H1 (cell line): ENCODE measurements around the gene HRH2. TPM values are rescaled to one million over a fixed set of nuclear protein-coding genes. Genes with fewer than 3 reads are reported as not detected.

ENCODE experiments used
- CREB1 ChIP-seq: IDR thresholded peaks from 2 replicates; pipeline ENCODE4 v1.6.1; 2012; ENCODE audit warnings: inconsistent platforms
- polyA plus RNA-seq, 7 experiments: library from polyadenylated mRNA; depleted of rRNA in 3 of 7; stranded (reverse) in 5 of 7; unstranded in 2 of 7; fragments of >200 nt in 5 of 7; fragments of 200-250 nt in 2 of 7; gene quantifications; 1 replicate in 5 of 7; 2 replicates in 1 of 7; 4 replicates in 1 of 7; pipeline versions ENCODE4 v1.2.1 to v1.2.3, GENCODE V29; 2011 to 2013; ENCODE audit warnings: missing spikeins in 2 of 7, mixed read lengths in 2 of 7
- total RNA-seq: library from RNA; stranded (reverse); fragmentation: NEBNext Ultra II Directional; extraction: Animal tissue kit (Norgen Biotek cat#: 25700); gene quantifications from 2 replicates; pipeline ENCODE4 v1.2.1, GENCODE V29; 2021
- TF ChIP-seq, protein P1 (sequence below): fragments of 300-600 bp; sonication (generic); IDR thresholded peaks from 2 replicates; pipeline ENCODE4 v1.7.1; 2012; ENCODE audit warnings: low read length, moderate library complexity, mild to moderate bottlenecking, inconsistent platforms; ENCODE audit not compliant: insufficient replicate concordance

Gene HRH2
- total and polyA plus RNA-seq, 2 of the 8 experiments (the other 6 are each of a cell fraction or from before 2014, with no cell fraction given) = 7.8 to 8.1 TPM

DNA sequence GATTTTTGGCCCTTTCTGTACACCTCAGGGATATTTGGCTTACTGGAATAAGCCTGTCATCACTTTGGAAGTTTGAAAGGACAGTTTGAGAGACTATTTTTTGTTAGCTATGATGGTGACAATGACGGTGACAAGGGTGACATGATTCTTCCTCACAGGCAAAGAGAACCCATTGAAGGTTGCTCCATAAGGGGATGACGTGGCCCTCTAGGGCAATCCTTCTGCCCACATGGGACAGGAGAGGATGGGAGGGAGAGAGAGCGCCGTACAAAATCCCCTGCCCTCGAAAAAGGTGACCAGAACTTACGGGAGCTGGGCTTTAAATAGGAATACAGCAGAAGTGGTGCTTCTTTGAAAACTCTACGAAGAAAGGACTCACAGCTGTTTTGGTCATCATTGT lies 22.6 kb downstream of the HRH2 start (continued):
- TF ChIP-seq, protein P1, sequence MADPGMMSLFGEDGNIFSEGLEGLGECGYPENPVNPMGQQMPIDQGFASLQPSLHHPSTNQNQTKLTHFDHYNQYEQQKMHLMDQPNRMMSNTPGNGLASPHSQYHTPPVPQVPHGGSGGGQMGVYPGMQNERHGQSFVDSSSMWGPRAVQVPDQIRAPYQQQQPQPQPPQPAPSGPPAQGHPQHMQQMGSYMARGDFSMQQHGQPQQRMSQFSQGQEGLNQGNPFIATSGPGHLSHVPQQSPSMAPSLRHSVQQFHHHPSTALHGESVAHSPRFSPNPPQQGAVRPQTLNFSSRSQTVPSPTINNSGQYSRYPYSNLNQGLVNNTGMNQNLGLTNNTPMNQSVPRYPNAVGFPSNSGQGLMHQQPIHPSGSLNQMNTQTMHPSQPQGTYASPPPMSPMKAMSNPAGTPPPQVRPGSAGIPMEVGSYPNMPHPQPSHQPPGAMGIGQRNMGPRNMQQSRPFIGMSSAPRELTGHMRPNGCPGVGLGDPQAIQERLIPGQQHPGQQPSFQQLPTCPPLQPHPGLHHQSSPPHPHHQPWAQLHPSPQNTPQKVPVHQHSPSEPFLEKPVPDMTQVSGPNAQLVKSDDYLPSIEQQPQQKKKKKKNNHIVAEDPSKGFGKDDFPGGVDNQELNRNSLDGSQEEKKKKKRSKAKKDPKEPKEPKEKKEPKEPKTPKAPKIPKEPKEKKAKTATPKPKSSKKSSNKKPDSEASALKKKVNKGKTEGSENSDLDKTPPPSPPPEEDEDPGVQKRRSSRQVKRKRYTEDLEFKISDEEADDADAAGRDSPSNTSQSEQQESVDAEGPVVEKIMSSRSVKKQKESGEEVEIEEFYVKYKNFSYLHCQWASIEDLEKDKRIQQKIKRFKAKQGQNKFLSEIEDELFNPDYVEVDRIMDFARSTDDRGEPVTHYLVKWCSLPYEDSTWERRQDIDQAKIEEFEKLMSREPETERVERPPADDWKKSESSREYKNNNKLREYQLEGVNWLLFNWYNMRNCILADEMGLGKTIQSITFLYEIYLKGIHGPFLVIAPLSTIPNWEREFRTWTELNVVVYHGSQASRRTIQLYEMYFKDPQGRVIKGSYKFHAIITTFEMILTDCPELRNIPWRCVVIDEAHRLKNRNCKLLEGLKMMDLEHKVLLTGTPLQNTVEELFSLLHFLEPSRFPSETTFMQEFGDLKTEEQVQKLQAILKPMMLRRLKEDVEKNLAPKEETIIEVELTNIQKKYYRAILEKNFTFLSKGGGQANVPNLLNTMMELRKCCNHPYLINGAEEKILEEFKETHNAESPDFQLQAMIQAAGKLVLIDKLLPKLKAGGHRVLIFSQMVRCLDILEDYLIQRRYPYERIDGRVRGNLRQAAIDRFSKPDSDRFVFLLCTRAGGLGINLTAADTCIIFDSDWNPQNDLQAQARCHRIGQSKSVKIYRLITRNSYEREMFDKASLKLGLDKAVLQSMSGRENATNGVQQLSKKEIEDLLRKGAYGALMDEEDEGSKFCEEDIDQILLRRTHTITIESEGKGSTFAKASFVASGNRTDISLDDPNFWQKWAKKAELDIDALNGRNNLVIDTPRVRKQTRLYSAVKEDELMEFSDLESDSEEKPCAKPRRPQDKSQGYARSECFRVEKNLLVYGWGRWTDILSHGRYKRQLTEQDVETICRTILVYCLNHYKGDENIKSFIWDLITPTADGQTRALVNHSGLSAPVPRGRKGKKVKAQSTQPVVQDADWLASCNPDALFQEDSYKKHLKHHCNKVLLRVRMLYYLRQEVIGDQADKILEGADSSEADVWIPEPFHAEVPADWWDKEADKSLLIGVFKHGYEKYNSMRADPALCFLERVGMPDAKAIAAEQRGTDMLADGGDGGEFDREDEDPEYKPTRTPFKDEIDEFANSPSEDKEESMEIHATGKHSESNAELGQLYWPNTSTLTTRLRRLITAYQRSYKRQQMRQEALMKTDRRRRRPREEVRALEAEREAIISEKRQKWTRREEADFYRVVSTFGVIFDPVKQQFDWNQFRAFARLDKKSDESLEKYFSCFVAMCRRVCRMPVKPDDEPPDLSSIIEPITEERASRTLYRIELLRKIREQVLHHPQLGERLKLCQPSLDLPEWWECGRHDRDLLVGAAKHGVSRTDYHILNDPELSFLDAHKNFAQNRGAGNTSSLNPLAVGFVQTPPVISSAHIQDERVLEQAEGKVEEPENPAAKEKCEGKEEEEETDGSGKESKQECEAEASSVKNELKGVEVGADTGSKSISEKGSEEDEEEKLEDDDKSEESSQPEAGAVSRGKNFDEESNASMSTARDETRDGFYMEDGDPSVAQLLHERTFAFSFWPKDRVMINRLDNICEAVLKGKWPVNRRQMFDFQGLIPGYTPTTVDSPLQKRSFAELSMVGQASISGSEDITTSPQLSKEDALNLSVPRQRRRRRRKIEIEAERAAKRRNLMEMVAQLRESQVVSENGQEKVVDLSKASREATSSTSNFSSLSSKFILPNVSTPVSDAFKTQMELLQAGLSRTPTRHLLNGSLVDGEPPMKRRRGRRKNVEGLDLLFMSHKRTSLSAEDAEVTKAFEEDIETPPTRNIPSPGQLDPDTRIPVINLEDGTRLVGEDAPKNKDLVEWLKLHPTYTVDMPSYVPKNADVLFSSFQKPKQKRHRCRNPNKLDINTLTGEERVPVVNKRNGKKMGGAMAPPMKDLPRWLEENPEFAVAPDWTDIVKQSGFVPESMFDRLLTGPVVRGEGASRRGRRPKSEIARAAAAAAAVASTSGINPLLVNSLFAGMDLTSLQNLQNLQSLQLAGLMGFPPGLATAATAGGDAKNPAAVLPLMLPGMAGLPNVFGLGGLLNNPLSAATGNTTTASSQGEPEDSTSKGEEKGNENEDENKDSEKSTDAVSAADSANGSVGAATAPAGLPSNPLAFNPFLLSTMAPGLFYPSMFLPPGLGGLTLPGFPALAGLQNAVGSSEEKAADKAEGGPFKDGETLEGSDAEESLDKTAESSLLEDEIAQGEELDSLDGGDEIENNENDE = no peak
- TF ChIP-seq CREB1 = no peak
